Measurements from ENCODE around the gene EVC. TPM values are rescaled to one million over a fixed set of nuclear protein-coding genes. Genes with fewer than 3 reads are reported as not detected.

EVC gene
- total RNA-seq, 1 donor from 2014 or later, result 5.3 TPM

- ATAC-seq (ENCODE audit: poor library complexity) (no peak), DNase-seq (no peak)
- intact Hi-C loops (cut with DNase I), result no loop called here
Observed at GRCh38 chr4:5706486-5707290, 4.3 kb upstream of the EVC start.

- intact Hi-C loops (cut with DNase I), result no loop called here
- no peak for ATAC-seq (ENCODE audit: poor library complexity)
- no peak for DNase-seq
Observed at GRCh38 chr4:5707366-5707765, 3.6 kb upstream of the EVC start.

- no peak for DNase-seq
- intact Hi-C loops (cut with DNase I), result no loop called here
- ATAC-seq (ENCODE audit: poor library complexity), result peak; percentile 3
Observed at GRCh38 chr4:5707778-5708448, 3.1 kb upstream of the EVC start.

GRCh38 chr4:5708449-5709206, 2.4 kb upstream of the EVC start, which contains the start of gene EVC2:
TSS of gene EVC2 (minus strand) at chr4:5708559. CDS start at chr4:5708513, 46 bp downstream.
- DNase-seq, result peak; percentile 86
- peak; percentile 80 for ATAC-seq (ENCODE audit: poor library complexity)
- intact Hi-C loops (cut with DNase I), result no loop called here

GRCh38 chr4:5709207-5709575, 1.8 kb upstream of the EVC start:
- ATAC-seq (ENCODE audit: poor library complexity) (peak; percentile 12), DNase-seq (no peak)
- intact Hi-C loops (cut with DNase I), result no loop called here

GRCh38 chr4:5710065-5710960, 688 bp upstream of the EVC start:
- DNase-seq (no peak), ATAC-seq (ENCODE audit: poor library complexity) (peak; percentile 23)
- intact Hi-C loops (cut with DNase I), result no loop called here

- ATAC-seq (ENCODE audit: poor library complexity) (no peak), DNase-seq (peak; percentile 60)
- intact Hi-C loops (cut with DNase I), result no loop called here
Observed at GRCh38 chr4:5711479-5712184, 631 bp downstream of the EVC start.

GRCh38 chr4:5712517-5712916, 1.5 kb downstream of the EVC start:
- no peak for ATAC-seq (ENCODE audit: poor library complexity)
- intact Hi-C loops (cut with DNase I), result no loop called here

GRCh38 chr4:5712931-5713330, 1.9 kb downstream of the EVC start:
- ATAC-seq (ENCODE audit: poor library complexity), result no peak
- intact Hi-C loops (cut with DNase I), result no loop called here
- DNase-seq, result no peak

More at GRCh38 chr4:5712517-5712916, 1.5 kb downstream of the EVC start:
- no peak for DNase-seq

- intact Hi-C loops (cut with DNase I), result no loop called here
- DNase-seq (no peak), ATAC-seq (ENCODE audit: poor library complexity) (no peak)
Observed at GRCh38 chr4:5713861-5714260, 2.9 kb downstream of the EVC start.

GRCh38 chr4:5715357-5715756, 4.4 kb downstream of the EVC start:
- intact Hi-C loops (cut with DNase I), result no loop called here
- DNase-seq, result no peak
- no peak for ATAC-seq (ENCODE audit: poor library complexity)

GRCh38 chr4:5716391-5716790, 5.4 kb downstream of the EVC start:
- intact Hi-C loops (cut with DNase I), result no loop called here
- ATAC-seq (ENCODE audit: poor library complexity) (no peak), DNase-seq (no peak)

GRCh38 chr4:5717449-5718158, 6.6 kb downstream of the EVC start:
- intact Hi-C loops (cut with DNase I), result no loop called here
- ATAC-seq (ENCODE audit: poor library complexity), result no peak

GRCh38 chr4:5718411-5718810, 7.4 kb downstream of the EVC start:
- DNase-seq (no peak), ATAC-seq (ENCODE audit: poor library complexity) (no peak)
- intact Hi-C loops (cut with DNase I), result no loop called here

More at GRCh38 chr4:5717449-5718158, 6.6 kb downstream of the EVC start:
- no peak for DNase-seq

GRCh38 chr4:5719350-5720055, 8.5 kb downstream of the EVC start:
- intact Hi-C loops (cut with DNase I), result no loop called here
- no peak for DNase-seq
- no peak for ATAC-seq (ENCODE audit: poor library complexity)

- no peak for ATAC-seq (ENCODE audit: poor library complexity)
- DNase-seq, result no peak
- intact Hi-C loops (cut with DNase I), result no loop called here
Observed at GRCh38 chr4:5720157-5720850, 9.3 kb downstream of the EVC start.
